ENCODE data around the gene TMEM72. TPM values are rescaled to one million over a fixed set of nuclear protein-coding genes. Genes with fewer than 3 reads are reported as not detected.

The TMEM72 gene
- total and polyA plus RNA-seq, 2 of the 13 experiments (the other 11 are each of a cell fraction or from before 2014, with no cell fraction given), result 0.04 TPM; not detected in 1

DNA sequence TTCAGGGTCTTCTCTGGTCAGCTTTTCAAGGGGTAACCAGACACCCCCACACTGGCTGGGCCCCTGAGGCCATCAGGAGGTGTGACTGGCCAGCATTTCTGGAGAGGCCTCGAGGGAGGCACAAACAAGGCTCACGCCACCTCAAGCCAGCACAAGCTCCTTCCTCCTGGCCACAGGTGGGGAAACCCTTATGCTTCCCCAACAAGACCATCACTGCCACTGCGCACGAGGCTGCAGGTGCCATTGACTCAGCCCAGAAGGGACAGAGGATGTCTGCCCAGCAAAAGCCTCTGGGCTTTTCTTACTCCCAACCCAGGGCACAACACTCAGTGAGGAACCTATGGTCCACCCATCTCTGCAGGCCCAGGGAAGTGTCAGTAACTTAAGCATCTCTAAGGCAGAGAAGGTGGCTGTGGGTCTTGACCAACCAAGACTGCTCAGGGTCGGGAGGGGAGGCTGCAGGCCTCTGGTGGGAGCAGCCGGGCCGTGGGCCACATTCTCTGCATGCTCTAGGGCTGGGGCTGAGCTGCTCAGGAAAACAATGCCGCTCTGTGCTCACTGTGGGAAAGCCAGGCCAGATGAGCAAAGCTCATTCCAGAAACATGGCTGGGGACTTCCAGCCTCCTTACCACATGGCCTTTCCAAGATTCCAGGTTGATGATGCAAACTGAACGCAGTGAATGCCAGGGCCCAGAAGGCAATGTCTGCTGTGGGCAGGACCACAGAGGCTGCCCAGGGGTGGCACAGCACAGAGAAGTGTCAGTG lies 24.2 kb downstream of the TMEM72 start (continued):
- TF ChIP-seq MTF1 (CRISPR knock-in tag; IDR thresholded peaks at IDR 0.05) (peak; percentile 60; the same call in 1 of the 2 replicates), KLF13 (CRISPR knock-in tag; IDR thresholded peaks at IDR 0.05) (0 out of 2 replicates have a peak, but pooled peaks have one; percentile 39), ZNF616 (CRISPR knock-in tag; IDR thresholded peaks at IDR 0.05; ENCODE audit: low read depth) (peak; percentile 78; the same call in 1 of the 2 replicates), THAP9 (CRISPR knock-in tag; IDR thresholded peaks at IDR 0.05; ENCODE audit: borderline replicate concordance) (peak; percentile 63; the same call in 1 of the 2 replicates), ZNF234 (CRISPR knock-in tag; conservative IDR thresholded peaks at IDR 0.05) (no peak), REL (CRISPR knock-in tag; conservative IDR thresholded peaks at IDR 0.05) (peak; percentile 80), ZNF18 (CRISPR knock-in tag; IDR thresholded peaks at IDR 0.05; ENCODE audit: insufficient replicate concordance) (peak; percentile 59), ZNF75D (CRISPR knock-in tag; IDR thresholded peaks at IDR 0.05; ENCODE audit: borderline replicate concordance) (no peak), NR1H2 (CRISPR knock-in tag; IDR thresholded peaks at IDR 0.05; ENCODE audit: borderline replicate concordance, low read depth) (no peak), TGIF2 (CRISPR knock-in tag; IDR thresholded peaks at IDR 0.05) (peak; percentile 15; the same call in 1 of the 2 replicates), ZNF569 (CRISPR knock-in tag; IDR thresholded peaks at IDR 0.05; ENCODE audit: borderline replicate concordance) (no peak), KLF12 (CRISPR knock-in tag; IDR thresholded peaks at IDR 0.05; ENCODE audit: borderline replicate concordance) (no peak), ZNF574 (CRISPR knock-in tag; IDR thresholded peaks at IDR 0.05) (peak; percentile 80), SMAD9 (CRISPR knock-in tag; IDR thresholded peaks at IDR 0.05) (peak; percentile 84; the same call in 1 of the 2 replicates), MEIS1 (CRISPR knock-in tag; IDR thresholded peaks at IDR 0.05; ENCODE audit: borderline replicate concordance) (no peak; the same call in 1 of the 2 replicates), ZNF441 (CRISPR knock-in tag; IDR thresholded peaks at IDR 0.05; ENCODE audit: borderline replicate concordance) (peak; percentile 78), ZNF501 (CRISPR knock-in tag; IDR thresholded peaks at IDR 0.05) (peak; percentile 74; the same call in 1 of the 2 replicates), ZFX (CRISPR knock-in tag; IDR thresholded peaks at IDR 0.05; ENCODE audit: low read depth) (peak; percentile 93), CEBPG (CRISPR knock-in tag; IDR thresholded peaks at IDR 0.05) (peak; percentile 93), ZNF605 (CRISPR knock-in tag; IDR thresholded peaks at IDR 0.05) (peak; percentile 82), ZSCAN30 (CRISPR knock-in tag; IDR thresholded peaks at IDR 0.05) (no peak), BRCA1 (CRISPR knock-in tag; IDR thresholded peaks at IDR 0.05) (no peak), ZNF724P (CRISPR knock-in tag; IDR thresholded peaks at IDR 0.05; ENCODE audit: borderline replicate concordance) (peak; percentile 88)
